H1 (cell line): Measurements from ENCODE around the gene PHOX2A.

Experiments used
- CHD1 ChIP-seq: IDR thresholded peaks from 2 replicates; pipeline ENCODE4 v1.6.1; 2012; ENCODE audit warnings: low read depth, low read length, improper control_type of control experiment
- CREB1 ChIP-seq: IDR thresholded peaks from 2 replicates; pipeline ENCODE4 v1.6.1; 2012; ENCODE audit warnings: inconsistent platforms
- KDM1A ChIP-seq: fragments of 200-600, 300-600 bp; sonication (generic); IDR thresholded peaks from 2 replicates; pipeline ENCODE4 v1.7.1; 2016; ENCODE audit warnings: mild to moderate bottlenecking, low read length, borderline replicate concordance
- PHF8 ChIP-seq: fragments of 200-600 bp; sonication (generic); conservative IDR thresholded peaks from 2 replicates; pipeline ENCODE4 v1.7.1; 2012; ENCODE audit warnings: low read depth, mild to moderate bottlenecking, inconsistent platforms, low read length, moderate library complexity
- POLR2A ChIP-seq, 2 experiments: IDR thresholded peaks; 1 replicate in 1 of 2; 2 replicates in 1 of 2; pipeline ENCODE4 v1.6.1; 2011; ENCODE audit warnings: low read depth in 2 of 2, low read length in 2 of 2, mild to moderate bottlenecking in 2 of 2; ENCODE audit errors: control extremely low read depth in 1 of 2
- RAD21 ChIP-seq, 2 experiments: IDR thresholded peaks in 1 of 2; conservative IDR thresholded peaks in 1 of 2; 2 replicates each; pipeline ENCODE4 v1.6.1; 2011; ENCODE audit warnings: low read depth in 2 of 2, low read length in 2 of 2, improper control_type of control experiment in 1 of 2, inconsistent platforms in 1 of 2, mild to moderate bottlenecking in 1 of 2, moderate library complexity in 1 of 2
- SIRT6 ChIP-seq: IDR thresholded peaks from one replicate; pipeline ENCODE4 v1.7.1; 2012; ENCODE audit warnings: low read length, inconsistent platforms
- SRF ChIP-seq: IDR thresholded peaks from 2 replicates; pipeline ENCODE4 v1.6.1; 2011; ENCODE audit warnings: mild to moderate bottlenecking, low read depth, low read length, moderate library complexity
- TF ChIP-seq, protein P1 (sequence below), 3 experiments: IDR thresholded peaks; 1 replicate in 2 of 3; 2 replicates in 1 of 3; pipeline versions ENCODE4 v1.5.1 to v1.6.1; 2011; ENCODE audit warnings: low read length in 3 of 3, mild to moderate bottlenecking in 3 of 3, inconsistent platforms in 2 of 3, low read depth in 1 of 3, moderate library complexity in 1 of 3; ENCODE audit not compliant: insufficient read depth in 1 of 3; ENCODE audit errors: control extremely low read depth in 1 of 3
- TF ChIP-seq, protein P2 (sequence below): IDR thresholded peaks from 2 replicates; pipeline ENCODE4 v1.6.1; 2011; ENCODE audit warnings: low read depth, mild to moderate bottlenecking, low read length; ENCODE audit not compliant: insufficient read depth

DNA sequence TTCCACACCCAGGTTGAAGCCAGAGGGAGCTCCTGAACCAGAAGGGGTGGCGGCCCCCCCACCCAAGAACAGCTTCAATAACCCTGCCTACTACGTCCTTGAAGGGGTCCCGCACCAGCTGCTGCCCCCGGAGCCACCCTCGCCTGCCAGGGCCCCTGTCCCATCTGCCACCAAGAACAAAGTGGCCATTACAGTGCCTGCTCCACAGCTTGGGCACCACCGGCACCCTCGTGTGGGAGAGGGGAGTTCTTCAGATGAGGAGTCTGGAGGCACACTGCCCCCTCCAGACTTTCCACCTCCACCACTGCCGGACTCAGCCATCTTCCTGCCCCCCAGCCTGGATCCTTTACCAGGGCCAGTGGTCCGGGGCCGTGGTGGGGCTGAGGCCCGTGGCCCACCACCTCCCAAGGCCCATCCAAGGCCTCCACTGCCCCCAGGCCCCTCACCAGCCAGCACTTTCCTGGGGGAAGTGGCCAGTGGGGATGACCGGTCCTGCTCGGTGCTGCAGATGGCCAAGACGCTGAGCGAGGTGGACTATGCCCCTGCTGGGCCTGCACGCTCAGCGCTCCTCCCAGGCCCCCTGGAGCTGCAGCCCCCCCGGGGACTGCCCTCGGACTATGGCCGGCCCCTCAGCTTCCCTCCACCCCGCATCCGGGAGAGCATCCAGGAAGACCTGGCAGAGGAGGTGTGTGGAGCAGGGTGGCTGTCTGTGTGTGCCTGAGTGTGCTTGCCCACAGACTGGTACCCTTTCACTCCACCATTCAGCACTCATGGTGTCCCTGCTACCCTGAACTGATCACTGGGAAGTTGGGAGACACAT is 6.7 kb downstream of the PHOX2A start:
- TF ChIP-seq RAD21 (IDR thresholded peaks at IDR 0.05 in 1 of 2, conservative IDR thresholded peaks at IDR 0.05 in 1 of 2; ENCODE audit: low read depth in 2 of 2, low read length in 2 of 2): no peak
- no peak for TF ChIP-seq KDM1A
- TF ChIP-seq POLR2A (IDR thresholded peaks at IDR 0.05; ENCODE audit: control extremely low read depth in 1 of 2, low read depth in 2 of 2, low read length in 2 of 2): no peak
- TF ChIP-seq, protein P1, sequence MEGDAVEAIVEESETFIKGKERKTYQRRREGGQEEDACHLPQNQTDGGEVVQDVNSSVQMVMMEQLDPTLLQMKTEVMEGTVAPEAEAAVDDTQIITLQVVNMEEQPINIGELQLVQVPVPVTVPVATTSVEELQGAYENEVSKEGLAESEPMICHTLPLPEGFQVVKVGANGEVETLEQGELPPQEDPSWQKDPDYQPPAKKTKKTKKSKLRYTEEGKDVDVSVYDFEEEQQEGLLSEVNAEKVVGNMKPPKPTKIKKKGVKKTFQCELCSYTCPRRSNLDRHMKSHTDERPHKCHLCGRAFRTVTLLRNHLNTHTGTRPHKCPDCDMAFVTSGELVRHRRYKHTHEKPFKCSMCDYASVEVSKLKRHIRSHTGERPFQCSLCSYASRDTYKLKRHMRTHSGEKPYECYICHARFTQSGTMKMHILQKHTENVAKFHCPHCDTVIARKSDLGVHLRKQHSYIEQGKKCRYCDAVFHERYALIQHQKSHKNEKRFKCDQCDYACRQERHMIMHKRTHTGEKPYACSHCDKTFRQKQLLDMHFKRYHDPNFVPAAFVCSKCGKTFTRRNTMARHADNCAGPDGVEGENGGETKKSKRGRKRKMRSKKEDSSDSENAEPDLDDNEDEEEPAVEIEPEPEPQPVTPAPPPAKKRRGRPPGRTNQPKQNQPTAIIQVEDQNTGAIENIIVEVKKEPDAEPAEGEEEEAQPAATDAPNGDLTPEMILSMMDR (IDR thresholded peaks at IDR 0.05; ENCODE audit: control extremely low read depth in 1 of 3, insufficient read depth in 1 of 3, low read depth in 1 of 3, low read length in 3 of 3): peak in 1 of 3 experiments; percentile 26; a peak in 1 of 4 replicates
- no peak for TF ChIP-seq CREB1
- no peak for TF ChIP-seq SIRT6
- TF ChIP-seq, protein P2, sequence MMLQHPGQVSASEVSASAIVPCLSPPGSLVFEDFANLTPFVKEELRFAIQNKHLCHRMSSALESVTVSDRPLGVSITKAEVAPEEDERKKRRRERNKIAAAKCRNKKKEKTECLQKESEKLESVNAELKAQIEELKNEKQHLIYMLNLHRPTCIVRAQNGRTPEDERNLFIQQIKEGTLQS: no peak
- no peak for TF ChIP-seq CHD1
- no peak for TF ChIP-seq SRF
- no peak for TF ChIP-seq PHF8
